HT-29 (cell line): Measurements from ENCODE around the gene CRABP2. TPM values are rescaled to one million over a fixed set of nuclear protein-coding genes. Genes with fewer than 3 reads are reported as not detected.

Experiments used
- DNase-seq: peaks from one replicate; pipeline ENCODE4 v3.0.0-alpha.2; 2015; ENCODE audit warnings: low spot score
- total RNA-seq: library from RNA; depleted of rRNA; stranded (reverse); fragments of >200 nt; shearing (Covaris generic); gene quantifications from 2 replicates; pipeline ENCODE4 v1.2.3, GENCODE V29; 2014; rRNA removed

Gene CRABP2
- total RNA-seq, result 289 and 312 TPM in 2 replicates

- DNase-seq, result peak; percentile 83
Measured at GRCh38 chr1:156705321-156705917, at the start of gene CRABP2. Gene CRABP2 (minus strand): TSS chr1:156705583. CDS start chr1:156705446, 137 bp downstream.

GRCh38 chr1:156754219-156754618, 48.8 kb upstream of the CRABP2 start:
- DNase-seq, result no peak

- DNase-seq, result no peak
Measured at GRCh38 chr1:156752843-156753482, 47.6 kb upstream of the CRABP2 start.

- DNase-seq, result peak; percentile 96
Measured at GRCh38 chr1:156751757-156752481, 46.5 kb upstream of the CRABP2 start.

GRCh38 chr1:156751451-156751756, 46.0 kb upstream of the CRABP2 start, which contains the start of gene HDGF:
Gene HDGF (minus strand): TSS chr1:156751675. CDS start chr1:156751429, 246 bp downstream.
- no peak for DNase-seq

GRCh38 chr1:156750711-156751450, 45.5 kb upstream of the CRABP2 start:
- no peak for DNase-seq

GRCh38 chr1:156750191-156750672, 44.8 kb upstream of the CRABP2 start:
- peak; percentile 67 for DNase-seq

GRCh38 chr1:156749419-156750118, 44.2 kb upstream of the CRABP2 start:
- DNase-seq, result peak; percentile 61

GRCh38 chr1:156748670-156749418, 43.5 kb upstream of the CRABP2 start:
- DNase-seq, result peak; percentile 74

GRCh38 chr1:156747742-156748669, 42.6 kb upstream of the CRABP2 start:
- peak; percentile 41 for DNase-seq

- DNase-seq, result peak; percentile 90
Measured at GRCh38 chr1:156746728-156747631, 41.6 kb upstream of the CRABP2 start.

GRCh38 chr1:156746406-156746727, 41.0 kb upstream of the CRABP2 start:
- DNase-seq, result no peak

- no peak for DNase-seq
Measured at GRCh38 chr1:156745881-156746280, 40.5 kb upstream of the CRABP2 start.

- DNase-seq, result no peak
Measured at GRCh38 chr1:156744786-156745419, 39.5 kb upstream of the CRABP2 start.

- no peak for DNase-seq
Measured at GRCh38 chr1:156744344-156744743, 39.0 kb upstream of the CRABP2 start.

GRCh38 chr1:156743367-156744302, 38.3 kb upstream of the CRABP2 start:
- no peak for DNase-seq

- no peak for DNase-seq
Measured at GRCh38 chr1:156742801-156743200, 37.4 kb upstream of the CRABP2 start.
